ENCODE measurements around the gene ERGIC1.

ERGIC1 gene

GRCh38 chr5:172904312-172904642, 70.2 kb downstream of the ERGIC1 start:
- no peak for DNase-seq

GRCh38 chr5:172904643-172905345, 70.7 kb downstream of the ERGIC1 start:
- no peak for DNase-seq

- no peak for DNase-seq
These were observed 71.5 kb downstream of the ERGIC1 start for GRCh38 chr5:172905346-172906140.

- DNase-seq, result peak; percentile 37
These were observed 72.4 kb downstream of the ERGIC1 start for GRCh38 chr5:172906436-172906835.

- DNase-seq, result no peak
These were observed 72.8 kb downstream of the ERGIC1 start for GRCh38 chr5:172906888-172907287.

- DNase-seq, result no peak
These were observed 73.6 kb downstream of the ERGIC1 start for GRCh38 chr5:172907657-172908056.

GRCh38 chr5:172908662-172909061, 74.6 kb downstream of the ERGIC1 start:
- DNase-seq, result no peak

- DNase-seq, result no peak
These were observed 76.0 kb downstream of the ERGIC1 start for GRCh38 chr5:172909931-172910502.

GRCh38 chr5:172910828-172911627, 77.0 kb downstream of the ERGIC1 start:
- no peak for DNase-seq

- no peak for DNase-seq
These were observed 77.5 kb downstream of the ERGIC1 start for GRCh38 chr5:172911628-172911880.

GRCh38 chr5:172911976-172912375, 77.9 kb downstream of the ERGIC1 start:
- DNase-seq, result no peak

GRCh38 chr5:172913117-172913850, 79.2 kb downstream of the ERGIC1 start:
- no peak for DNase-seq

GRCh38 chr5:172915514-172915913, 81.5 kb downstream of the ERGIC1 start:
- DNase-seq, result no peak

GRCh38 chr5:172918421-172919371, 84.6 kb downstream of the ERGIC1 start:
- no peak for DNase-seq

GRCh38 chr5:172919525-172920446, 85.7 kb downstream of the ERGIC1 start:
- no peak for DNase-seq

GRCh38 chr5:172920447-172920849, 86.4 kb downstream of the ERGIC1 start:
- DNase-seq, result no peak

- no peak for DNase-seq
These were observed 86.9 kb downstream of the ERGIC1 start for GRCh38 chr5:172920995-172921394.

GRCh38 chr5:172921906-172922305, 87.9 kb downstream of the ERGIC1 start:
- no peak for DNase-seq

- DNase-seq, result no peak
These were observed 89.5 kb downstream of the ERGIC1 start for GRCh38 chr5:172923539-172923938.

- DNase-seq, result no peak
These were observed 91.4 kb downstream of the ERGIC1 start for GRCh38 chr5:172925336-172925948.
